Measurements from ENCODE around the gene KDM4E.

The KDM4E gene

DNA sequence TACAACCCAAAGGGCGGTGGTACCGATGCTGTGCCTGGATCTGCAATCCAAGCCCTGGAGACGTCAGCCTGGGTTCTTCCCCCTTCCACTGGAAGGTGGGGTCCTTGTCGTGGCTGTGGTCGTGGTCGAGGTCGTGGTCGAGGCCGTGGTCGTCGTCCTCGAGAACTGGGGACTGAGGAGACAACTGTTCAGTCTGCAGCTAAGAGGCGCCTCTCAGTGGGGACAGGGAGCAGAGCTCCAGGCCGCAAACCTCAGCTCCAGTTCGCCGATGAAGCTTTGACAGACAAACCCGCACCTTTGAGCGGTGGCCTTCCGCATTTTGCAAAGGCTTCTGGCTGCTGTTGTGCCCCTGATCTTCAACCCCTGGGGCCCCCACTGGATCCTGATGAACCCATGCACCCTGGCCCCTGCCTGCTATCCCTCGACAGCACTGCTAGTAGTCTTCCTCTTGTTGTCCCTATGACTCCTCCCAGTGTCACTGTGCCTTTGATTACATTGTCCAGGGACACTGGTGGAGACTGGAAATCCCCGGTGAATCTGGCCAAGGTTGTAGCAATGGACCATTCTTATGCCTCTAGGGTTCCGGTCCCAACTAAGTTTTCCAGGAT is 25.6 kb downstream of the KDM4E start:
- no peak for DNase-seq (ENCODE audit: low read depth)

GRCh38 chr11:95054356-95054755 is 29.3 kb downstream of the KDM4E start:
- DNase-seq (ENCODE audit: low read depth): no peak

DNA sequence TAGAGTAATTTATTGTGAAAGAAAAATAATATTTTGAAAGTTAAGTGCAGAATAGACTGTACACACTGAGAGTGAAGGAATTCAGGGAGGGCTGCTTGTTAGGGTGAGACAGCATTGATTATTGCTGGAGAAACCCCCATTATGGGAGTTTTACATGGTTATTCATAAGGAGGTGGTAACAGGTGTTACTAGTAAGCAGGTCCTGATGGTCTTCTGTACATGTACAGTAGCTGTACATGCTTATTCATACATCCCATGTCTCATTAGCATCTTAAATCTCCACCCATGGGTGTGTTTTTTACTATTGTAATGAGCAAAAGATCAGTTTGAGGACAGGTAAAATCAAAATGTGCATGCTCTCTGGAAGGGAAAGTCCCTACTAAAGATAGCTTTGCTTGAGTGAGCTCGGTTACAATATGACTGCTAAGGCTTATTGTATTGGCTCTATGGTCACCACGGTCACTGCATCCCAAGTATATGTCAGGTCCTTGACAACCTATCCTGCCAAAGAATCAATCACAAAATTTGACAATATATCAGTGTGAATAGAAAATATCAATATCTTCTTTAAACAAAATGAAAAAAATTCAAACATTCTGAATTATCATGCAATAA is 30.3 kb downstream of the KDM4E start:
- no peak for DNase-seq (ENCODE audit: low read depth)

- DNase-seq (ENCODE audit: low read depth): no peak
Observed at GRCh38 chr11:95057959-95058358, 32.9 kb downstream of the KDM4E start.

DNA sequence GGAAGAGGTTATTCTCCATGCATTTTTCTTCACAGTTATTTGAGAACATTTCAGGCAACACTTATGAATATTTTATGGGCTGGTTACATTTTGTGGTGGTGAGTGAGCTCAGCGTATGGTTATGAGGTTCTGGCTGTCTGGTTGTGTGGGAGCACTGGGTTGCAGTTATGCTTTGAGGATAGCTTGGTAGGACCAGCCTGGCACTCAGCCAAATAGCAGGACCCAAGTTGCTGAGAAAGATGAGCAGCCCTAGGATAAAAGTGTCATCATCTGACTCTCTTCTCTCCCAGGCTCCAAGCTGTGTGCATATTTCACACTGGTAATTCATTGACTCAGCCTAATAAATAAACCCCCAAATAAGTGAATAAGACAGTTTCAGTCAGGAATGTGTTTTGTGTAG is 33.6 kb downstream of the KDM4E start:
- no peak for DNase-seq (ENCODE audit: low read depth)

DNA sequence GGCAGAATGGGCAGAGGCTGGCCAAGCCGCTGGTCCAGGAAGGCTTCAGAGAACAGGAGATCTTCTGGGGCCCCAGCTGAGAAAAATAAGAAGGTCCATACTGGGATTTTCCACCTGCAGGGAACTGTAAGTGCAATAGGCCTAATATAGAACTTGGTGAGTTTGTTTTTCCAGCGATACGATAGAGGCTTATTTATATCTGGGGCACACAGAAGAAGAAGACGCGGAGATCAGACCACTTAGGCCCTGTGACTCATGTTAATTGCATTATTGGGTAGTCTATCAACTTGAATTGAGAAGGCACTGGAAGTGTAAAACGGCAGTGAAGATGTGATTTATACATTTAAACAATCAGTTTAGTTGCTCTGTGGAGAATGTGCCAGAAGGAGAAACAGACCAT is 34.0 kb downstream of the KDM4E start:
- DNase-seq (ENCODE audit: low read depth): no peak

GRCh38 chr11:95065336-95065735 is 40.3 kb downstream of the KDM4E start:
- no peak for DNase-seq (ENCODE audit: low read depth)

GRCh38 chr11:95066716-95067038 is 41.6 kb downstream of the KDM4E start, which contains the start of gene SRSF8:
Gene SRSF8 (plus strand): TSS chr11:95066919. CDS start chr11:95067227, 308 bp downstream.
- DNase-seq (ENCODE audit: low read depth): no peak

DNA sequence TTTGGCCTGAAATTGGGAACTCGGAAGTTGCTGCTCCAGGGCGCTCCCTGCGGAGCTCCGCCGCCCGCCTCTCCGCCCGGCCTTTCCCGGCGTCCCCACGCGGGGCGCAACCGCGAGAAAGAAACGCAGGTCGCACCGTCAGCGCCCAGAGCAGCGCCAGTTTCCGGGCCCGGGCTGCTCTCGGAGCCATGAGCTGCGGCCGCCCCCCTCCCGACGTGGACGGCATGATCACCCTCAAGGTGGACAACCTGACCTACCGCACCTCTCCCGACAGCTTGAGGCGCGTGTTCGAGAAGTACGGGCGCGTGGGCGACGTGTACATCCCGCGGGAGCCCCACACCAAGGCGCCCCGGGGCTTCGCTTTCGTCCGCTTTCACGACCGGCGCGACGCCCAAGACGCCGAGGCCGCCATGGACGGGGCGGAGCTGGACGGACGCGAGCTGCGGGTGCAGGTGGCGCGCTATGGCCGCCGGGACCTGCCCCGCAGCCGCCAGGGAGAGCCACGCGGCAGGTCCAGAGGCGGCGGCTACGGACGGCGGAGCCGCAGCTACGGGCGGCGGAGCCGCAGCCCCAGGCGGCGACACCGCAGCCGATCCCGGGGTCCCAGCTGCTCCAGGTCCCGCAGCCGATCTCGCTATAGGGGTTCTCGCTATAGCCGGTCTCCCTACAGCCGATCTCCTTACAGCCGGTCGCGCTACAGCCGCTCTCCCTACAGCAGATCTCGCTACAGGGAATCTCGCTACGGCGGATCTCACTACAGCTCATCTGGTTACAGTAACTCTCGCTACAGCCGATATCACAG is 42.2 kb downstream of the KDM4E start:
- DNase-seq (ENCODE audit: low read depth): peak; percentile 25

DNA sequence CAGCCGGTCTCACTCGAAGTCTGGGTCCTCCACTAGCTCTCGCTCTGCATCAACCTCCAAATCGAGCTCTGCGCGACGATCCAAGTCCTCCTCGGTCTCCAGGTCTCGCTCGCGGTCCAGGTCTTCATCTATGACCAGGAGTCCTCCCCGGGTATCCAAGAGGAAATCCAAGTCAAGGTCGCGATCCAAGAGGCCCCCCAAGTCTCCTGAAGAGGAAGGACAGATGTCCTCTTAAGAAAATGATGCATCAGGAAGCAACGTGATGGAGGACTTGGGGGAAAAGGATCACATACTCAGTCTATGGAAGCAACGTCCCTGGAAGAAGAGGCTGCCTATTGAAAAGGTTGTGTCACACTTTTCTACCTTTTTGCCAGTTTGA is 42.8 kb downstream of the KDM4E start:
- no peak for DNase-seq (ENCODE audit: low read depth)

GRCh38 chr11:95068549-95068948 is 43.5 kb downstream of the KDM4E start:
- DNase-seq (ENCODE audit: low read depth): peak; percentile 87

GRCh38 chr11:95070471-95070870 is 45.4 kb downstream of the KDM4E start:
- no peak for DNase-seq (ENCODE audit: low read depth)

DNA sequence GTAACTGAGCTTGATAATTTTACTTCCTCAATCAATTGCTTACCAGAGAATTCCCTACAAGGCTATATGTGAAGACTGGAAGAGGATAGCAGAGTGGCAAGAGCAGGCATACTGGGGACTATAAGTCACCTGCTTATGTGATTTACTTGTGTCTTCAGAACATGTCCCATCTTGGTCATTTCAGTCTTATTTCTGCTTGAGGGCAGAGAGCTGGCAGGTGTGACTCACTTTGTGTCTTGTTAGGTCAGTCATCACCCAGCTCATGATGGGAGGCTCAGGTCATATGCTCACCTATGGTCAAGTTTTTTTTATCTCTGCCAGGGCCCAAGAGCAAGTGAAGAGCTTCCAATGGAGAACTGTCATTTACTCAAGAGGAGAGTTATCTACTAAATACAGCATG is 47.9 kb downstream of the KDM4E start:
- no peak for DNase-seq (ENCODE audit: low read depth)

DNA sequence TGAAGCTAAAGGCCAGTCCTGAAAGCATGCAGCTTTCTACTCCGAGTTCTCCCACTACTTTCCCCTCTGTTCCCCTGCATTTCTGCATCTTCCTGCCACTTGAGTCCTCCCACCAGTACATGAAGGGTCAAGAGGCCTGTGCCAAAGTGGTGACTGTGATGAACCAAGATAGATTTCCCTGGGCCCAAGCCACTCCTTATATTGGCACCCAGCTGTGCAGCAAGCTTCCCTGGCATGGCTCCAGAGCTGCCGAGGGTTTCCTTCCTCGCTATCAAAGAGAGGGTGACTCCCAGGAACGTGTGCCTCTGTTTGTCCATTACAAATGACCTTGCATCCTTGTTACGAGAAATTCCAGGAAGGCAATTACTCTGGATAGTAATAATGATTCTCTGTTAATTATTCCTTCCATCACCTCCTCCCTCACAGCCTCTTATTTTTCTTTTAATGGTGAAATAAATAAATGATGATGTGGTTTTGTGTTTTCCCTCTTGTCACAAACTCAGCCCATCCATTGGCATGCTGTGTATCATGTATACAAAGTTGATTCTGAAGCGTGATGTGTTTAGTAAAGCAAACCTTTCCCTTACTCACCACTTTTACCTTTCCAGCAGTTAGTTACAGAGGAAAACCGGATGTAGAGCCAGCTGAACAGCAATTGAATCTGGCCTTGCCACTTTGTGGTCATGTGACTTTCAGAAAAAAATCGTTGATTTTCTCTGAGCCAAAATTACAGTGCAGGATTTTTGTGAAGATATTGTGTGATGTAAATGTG is 49.9 kb downstream of the KDM4E start:
- DNase-seq (ENCODE audit: low read depth): no peak

DNA sequence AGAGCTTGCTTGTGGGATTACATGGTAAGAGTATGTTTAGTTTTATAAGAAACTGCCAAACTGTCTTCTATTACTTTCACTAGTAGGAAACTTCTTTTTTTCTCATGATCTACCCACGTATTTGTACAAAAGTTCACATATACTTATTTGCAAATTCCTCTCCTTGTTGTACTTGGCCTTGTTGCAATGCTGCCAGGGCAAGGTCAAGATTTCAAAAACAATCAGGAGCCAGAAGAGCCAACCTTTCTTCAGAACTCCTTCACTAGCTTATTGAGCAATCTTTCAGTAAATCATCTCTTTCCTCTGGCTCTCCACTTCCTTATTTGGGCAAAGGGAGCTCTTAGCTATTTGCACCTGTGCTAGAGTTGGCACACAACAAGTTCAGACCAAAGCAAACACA is 51.4 kb downstream of the KDM4E start:
- DNase-seq (ENCODE audit: low read depth): no peak

DNA sequence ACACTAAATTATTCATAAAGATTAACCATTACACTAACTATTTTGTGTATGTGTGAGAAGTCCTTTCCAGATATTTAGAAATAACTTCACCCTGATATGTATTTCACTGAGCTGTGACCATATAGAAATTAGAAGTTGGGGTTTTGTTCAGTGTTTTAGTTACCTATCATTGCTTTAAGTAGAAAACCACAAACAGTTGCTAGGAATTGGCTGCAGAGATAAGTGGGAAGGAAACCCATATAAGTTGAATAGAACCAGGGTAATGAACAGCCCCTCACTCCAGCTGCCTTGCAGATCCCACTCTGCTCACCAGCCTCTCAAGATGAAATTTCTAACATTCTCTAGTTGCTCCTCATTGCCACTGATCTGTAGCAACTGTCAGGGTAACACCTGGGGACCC is 51.9 kb downstream of the KDM4E start:
- no peak for DNase-seq (ENCODE audit: low read depth)

All from GM04503 (cell line).